HG03442 (cell line): ENCODE results near the gene PCYT1B.
A peak's percentile ranks its signal among the peaks of the same experiment; 100 is the strongest.

Source experiments
- ATAC-seq: cut with Tn5 transposase; IDR thresholded peaks from one replicate; pipeline ENCODE4 v1.9.1; 2021; ENCODE audit warnings: mild to moderate bottlenecking, moderate library complexity; ENCODE audit not compliant: unreplicated experiment

PCYT1B gene

DNA sequence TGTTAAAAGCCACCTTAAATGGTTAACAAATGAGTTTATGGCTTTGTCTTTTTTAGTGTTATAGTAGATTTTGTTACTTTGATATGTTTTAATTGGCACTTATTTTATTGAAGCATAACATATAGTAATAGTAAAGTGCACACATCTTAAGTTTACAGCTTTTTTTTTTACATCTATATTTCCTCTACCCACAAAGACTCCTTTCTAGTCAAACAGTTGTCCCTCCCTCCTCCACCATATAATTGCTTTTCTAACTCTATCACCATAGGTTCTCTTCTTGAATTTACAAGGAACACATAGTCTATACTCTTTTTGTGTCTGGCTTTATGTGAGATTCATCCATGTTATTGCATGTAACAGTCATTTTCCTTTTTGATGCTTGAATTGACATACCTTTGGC is 110.6 kb downstream of the PCYT1B start:
- no peak for ATAC-seq

DNA sequence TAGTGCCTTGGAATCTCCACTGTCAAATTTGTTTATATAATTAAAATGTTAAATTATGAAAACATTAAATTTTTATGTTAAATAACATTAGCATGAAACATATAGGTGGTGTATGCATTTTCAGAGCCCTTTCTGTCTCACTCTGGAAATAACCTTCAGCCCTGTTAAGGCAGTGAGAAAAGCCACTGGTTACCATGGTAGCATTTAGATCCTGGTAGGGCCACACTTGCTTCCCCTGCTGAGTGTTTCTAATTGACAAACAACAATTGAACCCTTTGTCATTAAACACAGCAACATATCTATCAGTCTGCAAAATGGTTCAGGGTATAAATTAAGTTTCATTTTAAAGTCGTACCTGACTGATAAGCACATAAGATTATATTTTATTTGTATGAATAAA is 118.5 kb downstream of the PCYT1B start:
- ATAC-seq, result no peak

DNA sequence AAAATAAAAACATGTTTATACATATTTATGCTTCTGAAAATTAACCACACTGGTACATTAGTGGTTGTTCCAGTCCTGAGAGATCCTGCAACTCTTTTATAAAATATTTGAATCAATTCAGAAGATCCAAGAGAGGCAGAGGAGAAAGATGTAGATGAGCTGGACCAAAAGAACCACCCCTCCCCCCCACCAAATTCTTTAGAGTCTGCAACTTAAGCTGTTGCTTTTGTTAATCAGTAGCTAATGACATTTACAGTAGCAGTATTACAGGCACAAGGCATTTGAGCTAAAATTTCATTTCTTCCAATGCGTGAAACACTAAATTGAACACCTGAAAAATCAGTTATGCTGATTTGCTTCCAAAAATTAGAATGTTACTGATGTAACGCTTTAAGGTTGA is 120.5 kb downstream of the PCYT1B start:
- ATAC-seq, result no peak

DNA sequence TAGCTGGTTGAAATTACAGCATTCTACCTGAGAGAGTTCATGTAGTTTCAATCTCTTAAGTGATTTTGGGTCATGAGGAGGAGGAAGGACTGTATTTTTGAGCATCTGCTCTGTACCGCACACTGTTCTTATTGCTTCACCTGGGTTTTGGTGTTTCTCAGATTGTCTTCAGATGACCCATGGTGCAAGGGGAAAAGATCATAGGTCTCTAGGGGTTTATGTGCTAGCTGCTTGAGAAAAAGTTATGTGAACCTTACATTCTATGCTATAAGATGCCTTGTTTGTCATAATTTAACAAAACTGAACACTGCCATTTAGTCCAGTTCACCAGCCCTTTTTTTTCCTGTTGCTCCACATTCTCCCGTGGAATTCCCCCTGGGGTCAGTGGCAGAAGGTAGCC is 121.7 kb downstream of the PCYT1B start:
- no peak for ATAC-seq

DNA sequence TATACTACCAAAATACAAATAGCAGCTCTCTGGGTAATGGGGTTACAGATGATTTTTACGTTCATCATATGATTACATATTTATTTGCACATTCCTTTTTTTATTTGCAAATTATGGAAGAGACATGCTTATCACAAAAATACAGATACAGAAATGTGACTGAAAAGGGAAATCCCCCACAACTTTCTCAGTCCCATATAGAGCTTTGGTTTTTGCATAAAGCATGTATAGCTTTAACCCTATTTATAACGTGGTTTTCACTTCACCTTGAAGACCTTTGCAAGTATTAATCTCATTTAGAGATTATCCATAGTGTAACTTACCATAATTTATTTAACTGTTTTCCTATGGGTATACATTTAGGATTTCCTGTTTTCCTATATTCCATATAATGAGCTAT is 126.7 kb downstream of the PCYT1B start:
- no peak for ATAC-seq

DNA sequence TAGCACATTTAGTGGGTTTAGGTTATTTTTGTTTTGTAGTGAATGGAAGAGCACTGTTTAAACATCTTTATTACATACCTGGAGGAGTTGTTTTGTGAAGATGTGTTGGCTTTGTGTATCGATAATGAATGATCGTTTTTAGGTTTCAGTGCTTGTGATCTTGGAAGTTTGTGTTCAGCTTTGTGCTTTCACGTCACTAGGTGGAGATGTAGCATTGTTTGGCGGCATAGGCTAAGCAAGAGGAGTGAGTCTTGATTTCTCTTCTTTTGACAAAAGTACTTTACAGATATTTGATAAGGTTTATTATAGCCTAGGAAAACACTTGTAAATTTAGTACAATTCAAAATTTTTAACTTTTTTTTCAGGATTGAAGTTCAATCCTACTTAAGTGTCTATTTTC is 131.7 kb downstream of the PCYT1B start:
- ATAC-seq, result no peak

DNA sequence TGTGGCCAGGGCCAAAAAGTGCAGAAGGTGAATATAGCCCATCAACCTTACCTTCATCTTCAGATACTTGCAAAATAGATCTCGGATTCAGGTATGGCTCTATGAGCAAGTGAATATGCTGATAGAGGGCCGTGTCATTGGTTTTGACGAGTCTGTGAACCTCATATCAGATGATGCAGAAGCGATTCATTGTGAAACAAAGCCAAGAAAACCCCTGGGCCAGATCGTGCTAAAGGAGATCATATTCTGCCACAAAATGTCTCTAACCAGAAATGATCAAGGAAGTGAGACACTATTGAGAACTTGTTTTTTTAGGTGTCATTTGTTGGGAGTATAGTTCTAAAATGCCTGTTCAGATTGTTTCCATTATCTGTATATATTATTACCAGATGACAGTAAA is 133.7 kb downstream of the PCYT1B start:
- peak; percentile 99 for ATAC-seq

DNA sequence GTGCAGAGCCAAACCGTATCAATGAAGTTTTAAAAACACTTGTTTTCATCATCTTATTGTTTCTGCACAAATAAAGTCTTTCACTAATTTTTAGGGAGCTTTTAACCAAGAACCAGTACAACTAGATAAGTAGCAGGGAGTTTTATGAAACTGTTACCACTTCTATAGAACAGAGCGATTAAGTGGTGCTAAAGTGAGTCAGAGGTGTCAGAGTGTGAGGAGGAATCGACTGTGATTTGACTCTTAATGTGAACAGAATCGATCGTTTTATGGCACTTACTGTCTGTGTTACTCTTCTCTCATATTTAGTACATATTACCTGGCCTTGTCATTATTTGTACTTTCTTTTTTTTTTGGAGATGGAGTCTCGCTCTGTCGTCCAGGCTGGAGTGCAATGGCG is 138.8 kb downstream of the PCYT1B start:
- no peak for ATAC-seq
